ENCODE data around the gene RAD51. TPM values are rescaled to one million over a fixed set of nuclear protein-coding genes. Genes with fewer than 3 reads are reported as not detected.

The RAD51 gene
- total and polyA plus RNA-seq, 9 of the 15 experiments (the other 6 are each of a cell fraction or from before 2014, with no cell fraction given), result 16.0 to 63.8 (median 34.6) TPM

GRCh38 chr15:40694688-40695468 is at the start of gene RAD51 (continued):
- no peak for TF ChIP-seq RNF219 (CRISPR knock-in tag; IDR thresholded peaks at IDR 0.05)
- TF ChIP-seq CEBPB (tag; IDR thresholded peaks at IDR 0.05), result peak; percentile 37; the same call in 1 of the 2 replicates
- TF ChIP-seq KAT7 (CRISPR knock-in tag; IDR thresholded peaks at IDR 0.05; ENCODE audit: borderline replicate concordance), result peak; percentile 95
- peak; percentile 79; the same call in 1 of the 2 replicates for TF ChIP-seq E2F5 (CRISPR knock-in tag; IDR thresholded peaks at IDR 0.05)
- TF ChIP-seq CHD4 (IDR thresholded peaks at IDR 0.05; ENCODE audit: insufficient read depth, insufficient replicate concordance, low read depth, low read length, poor library complexity, severe bottlenecking), result no peak
- no peak for TF ChIP-seq ZNF274 (IDR thresholded peaks at IDR 0.05; ENCODE audit: borderline replicate concordance, low read depth, low read length)
- TF ChIP-seq THRA (IDR thresholded peaks at IDR 0.05), result no peak
- peak; percentile 95 for TF ChIP-seq E2F3 (CRISPR knock-in tag; IDR thresholded peaks at IDR 0.05)
- no peak for TF ChIP-seq HMG20A (CRISPR knock-in tag; conservative IDR thresholded peaks at IDR 0.05)
- TF ChIP-seq MEF2D (tag; conservative IDR thresholded peaks at IDR 0.05; ENCODE audit: low read depth), result no peak
- no peak for TF ChIP-seq ZNF324 (CRISPR knock-in tag; IDR thresholded peaks at IDR 0.05)
- peak; percentile 95 for TF ChIP-seq HNRNPLL (IDR thresholded peaks at IDR 0.05; ENCODE audit: low read depth, low read length, poor library complexity, severe bottlenecking)
- no peak for TF ChIP-seq GTF2E2 (tag; IDR thresholded peaks at IDR 0.05)
- TF ChIP-seq ZNF79 (CRISPR knock-in tag; IDR thresholded peaks at IDR 0.05; ENCODE audit: low read depth), result no peak
- no peak for TF ChIP-seq ZNF76 (CRISPR knock-in tag; IDR thresholded peaks at IDR 0.05; ENCODE audit: borderline replicate concordance)
- peak; percentile 98 for TF ChIP-seq ARID4B (CRISPR knock-in tag; IDR thresholded peaks at IDR 0.05)
- TF ChIP-seq HLTF (IDR thresholded peaks at IDR 0.05), result peak; percentile 84; the same call in 1 of the 2 replicates
- TF ChIP-seq PTBP1 (IDR thresholded peaks at IDR 0.05; ENCODE audit: low read depth, low read length), result no peak
- TF ChIP-seq ZNF785 (CRISPR knock-in tag; IDR thresholded peaks at IDR 0.05), result no peak
